ENCODE data around the gene MAPK8IP3. TPM values are rescaled to one million over a fixed set of nuclear protein-coding genes. Genes with fewer than 3 reads are reported as not detected.

MAPK8IP3 gene
- total RNA-seq, 1 donor from 2014 or later: 201 TPM

GRCh38 chr16:1772362-1772907 is 66.4 kb downstream of the MAPK8IP3 start, which contains the start of gene EME2:
EME2 (plus strand) TSS chr16:1772810; CDS start chr16:1773228, 418 bp downstream.
- intact Hi-C loops (cut with micrococcal nuclease): loop anchor here (2.0 to 5.0 kb wide), 3 partner anchors 66 to 430 kb away; partner anchors contain the start of gene MAPK8IP3
- peak within 1 kb of the TSS; percentile 87 for H3K4me3 Mint-ChIP-seq
- H3K27ac Mint-ChIP-seq: peak within 1 kb of the TSS; percentile 89
- H3K9me3 Mint-ChIP-seq: no peaks in the 10 kb centered on the region
- H3K4me1 Mint-ChIP-seq: peaks cover 24% of the 10 kb centered on the region
- ChIA-PET POLR2A (interaction anchor here (0.6 to 5.6 kb wide), 13 partner anchors 10 to 352 kb away, joined by 3 to 88 read pairs (median 3); partner anchors contain the start of genes FAHD1, JPT2, MAPK8IP3 and NUBP2), CTCF (interaction anchor here (0.8 to 3.3 kb wide), 4 partner anchors 8 to 66 kb away, joined by 3 to 15 read pairs (median 3); partner anchors contain the start of genes MAPK8IP3, NUBP2 and SPSB3)
- DNase-seq: peak; percentile 31
- ATAC-seq (ENCODE audit: low read depth): no peak
- H3K27me3 Mint-ChIP-seq: no peaks in the 10 kb centered on the region
- TF ChIP-seq CTCF (IDR thresholded peaks at IDR 0.05): no peak
- peaks cover 38% of the 10 kb centered on the region for H3K36me3 Mint-ChIP-seq (ENCODE audit: low read depth)

GRCh38 chr16:1772908-1773702 is 67.1 kb downstream of the MAPK8IP3 start, which contains the start of gene MRPS34:
MRPS34 (minus strand) TSS chr16:1773134; CDS start chr16:1773119, 15 bp downstream.
- intact Hi-C loops (cut with micrococcal nuclease): loop anchor here (1.0 to 5.0 kb wide), 5 partner anchors 9 to 431 kb away; partner anchors contain the start of genes HAGH, MAPK8IP3, NUBP2 and SPSB3
- peaks cover 31% of the 10 kb centered on the region for H3K36me3 Mint-ChIP-seq (ENCODE audit: low read depth)
- CTCF ChIA-PET: interaction anchor here (0.8 to 3.3 kb wide), 4 partner anchors 9 to 67 kb away, joined by 3 to 15 read pairs (median 3); partner anchors contain the start of genes MAPK8IP3, NUBP2 and SPSB3
- peak; percentile 81 for DNase-seq
- peak; percentile 50 for TF ChIP-seq CTCF (IDR thresholded peaks at IDR 0.05)
- H3K27me3 Mint-ChIP-seq: no peaks in the 10 kb centered on the region
- peak within 1 kb of the TSS; percentile 89 for H3K27ac Mint-ChIP-seq
- H3K4me1 Mint-ChIP-seq: peaks cover 24% of the 10 kb centered on the region
- POLR2A ChIA-PET: interaction anchor here (0.6 to 5.6 kb wide), 14 partner anchors 10 to 352 kb away, joined by 3 to 88 read pairs (median 4); partner anchors contain the start of genes FAHD1, JPT2, MAPK8IP3 and NUBP2
- peak within 1 kb of the TSS; percentile 87 for H3K4me3 Mint-ChIP-seq
- no peaks in the 10 kb centered on the region for H3K9me3 Mint-ChIP-seq
- peak; percentile 58 for ATAC-seq (ENCODE audit: low read depth)

- Mint-ChIP-seq H3K27ac (peak overlapping the region; percentile 56), H3K4me3 (peak overlapping the region; percentile 87), H3K36me3 (ENCODE audit: low read depth) (peaks cover 24% of the 10 kb centered on the region), H3K4me1 (peaks cover 24% of the 10 kb centered on the region), H3K27me3 (no peaks in the 10 kb centered on the region), H3K9me3 (no peaks in the 10 kb centered on the region)
- DNase-seq: no peak
- POLR2A ChIA-PET: interaction anchor here (1.1 to 5.6 kb wide), 2 partner anchors 9 to 67 kb away, joined by 6 to 88 read pairs; partner anchors contain the start of genes NUBP2 and SPSB3
- CTCF ChIA-PET: interaction anchor here (3.3 kb wide), 1 partner anchor 8 kb away, joined by 15 read pairs; the partner anchor contains the start of genes NUBP2 and SPSB3
- no peak for ATAC-seq (ENCODE audit: low read depth)
- TF ChIP-seq CTCF (IDR thresholded peaks at IDR 0.05): no peak
- intact Hi-C loops (cut with micrococcal nuclease): loop anchor here (1.0 to 5.0 kb wide), 5 partner anchors 8 to 432 kb away; partner anchors contain the start of genes HAGH, MAPK8IP3, NUBP2 and SPSB3
Measured at GRCh38 chr16:1773703-1774447, 67.9 kb downstream of the MAPK8IP3 start.

- ATAC-seq (ENCODE audit: low read depth) (no peak), DNase-seq (no peak)
- H3K9me3 Mint-ChIP-seq: no peaks in the 10 kb centered on the region
- no peak for TF ChIP-seq CTCF (IDR thresholded peaks at IDR 0.05)
- ChIA-PET CTCF (interaction anchor here (3.3 kb wide), 1 partner anchor 8 kb away, joined by 15 read pairs; the partner anchor contains the start of genes NUBP2 and SPSB3), POLR2A (interaction anchor here (1.1 to 5.6 kb wide), 2 partner anchors 8 to 67 kb away, joined by 6 to 88 read pairs; partner anchors contain the start of genes NUBP2 and SPSB3)
- H3K4me1 Mint-ChIP-seq: peaks cover 24% of the 10 kb centered on the region
- H3K4me3 Mint-ChIP-seq: peak overlapping the region; percentile 87
- H3K27ac Mint-ChIP-seq: no peak overlapping the region
- intact Hi-C loops (cut with micrococcal nuclease): loop anchor here (5.0 kb wide), 1 partner anchor 432 kb away; no protein-coding TSS in a partner anchor
- H3K27me3 Mint-ChIP-seq: no peaks in the 10 kb centered on the region
- peaks cover 21% of the 10 kb centered on the region for H3K36me3 Mint-ChIP-seq (ENCODE audit: low read depth)
Measured at GRCh38 chr16:1774448-1774780, 68.4 kb downstream of the MAPK8IP3 start.

Measured in activated B cell treated with CpG ODN at 0.5 μM for 24 hours (primary cell).